ENCODE measurements around the gene C10orf105. TPM values are rescaled to one million over a fixed set of nuclear protein-coding genes. Genes with fewer than 3 reads are reported as not detected.

Gene C10orf105
- total RNA-seq, 2 donors from 2014 or later, result 0.23 to 0.24 TPM

- intact Hi-C loops (cut with DNase I), result no loop called here
- no peak for DNase-seq (ENCODE audit: low spot score)
Observed at GRCh38 chr10:71753091-71753959, 33.7 kb upstream of the C10orf105 start.

GRCh38 chr10:71752391-71753090 lies 33.0 kb upstream of the C10orf105 start:
- intact Hi-C loops (cut with DNase I), result no loop called here

GRCh38 chr10:71751515-71752224 lies 32.1 kb upstream of the C10orf105 start:
- intact Hi-C loops (cut with DNase I), result no loop called here
- DNase-seq (ENCODE audit: low spot score), result no peak

More at GRCh38 chr10:71752391-71753090, 33.0 kb upstream of the C10orf105 start:
- no peak for DNase-seq (ENCODE audit: low spot score)

GRCh38 chr10:71750986-71751385 lies 31.4 kb upstream of the C10orf105 start:
- intact Hi-C loops (cut with DNase I), result no loop called here
- no peak for DNase-seq (ENCODE audit: low spot score)

GRCh38 chr10:71750124-71750841 lies 30.7 kb upstream of the C10orf105 start:
- no peak for DNase-seq (ENCODE audit: low spot score)
- intact Hi-C loops (cut with DNase I), result no loop called here

GRCh38 chr10:71749396-71749795 lies 29.8 kb upstream of the C10orf105 start:
- intact Hi-C loops (cut with DNase I), result no loop called here
- no peak for DNase-seq (ENCODE audit: low spot score)

GRCh38 chr10:71748671-71749191 lies 29.2 kb upstream of the C10orf105 start:
- peak; percentile 93 for DNase-seq (ENCODE audit: low spot score)
- intact Hi-C loops (cut with DNase I), result no loop called here

GRCh38 chr10:71747551-71748523 lies 28.3 kb upstream of the C10orf105 start:
- peak; percentile 82 for DNase-seq (ENCODE audit: low spot score)

GRCh38 chr10:71747039-71747531 lies 27.5 kb upstream of the C10orf105 start:
- intact Hi-C loops (cut with DNase I), result no loop called here
- DNase-seq (ENCODE audit: low spot score), result no peak

More at GRCh38 chr10:71747551-71748523, 28.3 kb upstream of the C10orf105 start:
- intact Hi-C loops (cut with DNase I), result no loop called here

- intact Hi-C loops (cut with DNase I), result no loop called here
Observed at GRCh38 chr10:71746344-71747037, 26.9 kb upstream of the C10orf105 start.

GRCh38 chr10:71745664-71746250 lies 26.2 kb upstream of the C10orf105 start:
- no peak for DNase-seq (ENCODE audit: low spot score)
- intact Hi-C loops (cut with DNase I), result no loop called here

More at GRCh38 chr10:71746344-71747037, 26.9 kb upstream of the C10orf105 start:
- DNase-seq (ENCODE audit: low spot score), result no peak

GRCh38 chr10:71744897-71745663 lies 25.5 kb upstream of the C10orf105 start:
- intact Hi-C loops (cut with DNase I), result no loop called here
- DNase-seq (ENCODE audit: low spot score), result no peak

GRCh38 chr10:71743866-71744265 lies 24.3 kb upstream of the C10orf105 start:
- intact Hi-C loops (cut with DNase I), result no loop called here
- DNase-seq (ENCODE audit: low spot score), result no peak

GRCh38 chr10:71743089-71743838 lies 23.7 kb upstream of the C10orf105 start:
- intact Hi-C loops (cut with DNase I), result no loop called here
- no peak for DNase-seq (ENCODE audit: low spot score)
